Natural killer cell treated with Interleukin-12 subunit alpha and Interleukin-12 subunit beta and Interleukin-15 and Interleukin-18, amount 100 ng/mL, for 72 hours (primary cell): ENCODE data around the gene MATCAP1. TPM values are rescaled to one million over a fixed set of nuclear protein-coding genes. Genes with fewer than 3 reads are reported as not detected.
A peak's percentile ranks its signal among the peaks of the same experiment; 100 is the strongest.

Experiments used
- ATAC-seq, 2 donors: fragments of 150-1000 bp; cut with Tn5 transposase in 1 of 2; sonication (Bioruptor Pico), chemical (Tn5 transposase) in 1 of 2; 2 replicates each; pipeline ENCODE4 v1.10.0; 2021
- DNase-seq: peaks from one replicate; pipeline ENCODE4 v3.0.0; 2022; ENCODE audit warnings: low spot score
- H3K27ac Mint-ChIP-seq, 2 donors: 1 replicate in 1 of 2; 2 replicates in 1 of 2; pipeline ENCODE4 v1.8.0; 2022; ENCODE audit warnings: mixed read lengths in 2 of 2, mild to moderate bottlenecking in 1 of 2, moderate library complexity in 1 of 2
- H3K27me3 Mint-ChIP-seq, 2 donors: 1 replicate in 1 of 2; 2 replicates in 1 of 2; pipeline ENCODE4 v1.8.0; 2022; ENCODE audit warnings: mixed read lengths in 2 of 2
- H3K36me3 Mint-ChIP-seq: one replicate; pipeline ENCODE4 v1.8.0; 2022; ENCODE audit warnings: mixed read lengths
- H3K4me1 Mint-ChIP-seq, 2 donors: 1 replicate in 1 of 2; 2 replicates in 1 of 2; pipeline ENCODE4 v1.8.0; 2022; ENCODE audit warnings: low read depth in 2 of 2, mixed read lengths in 2 of 2, mild to moderate bottlenecking in 1 of 2
- H3K4me3 Mint-ChIP-seq: one replicate; pipeline ENCODE4 v1.8.0; 2022; ENCODE audit warnings: mixed read lengths
- H3K9me3 Mint-ChIP-seq: 2 replicates; pipeline ENCODE4 v1.8.0; 2022; ENCODE audit warnings: mixed read lengths
- total RNA-seq, 2 donors: library from RNA; stranded (reverse); gene quantifications; one replicate each; pipeline ENCODE4 v1.2.3, GENCODE V29; 2022

MATCAP1 gene
- total RNA-seq, 2 donors from 2014 or later: 33.2 to 33.8 TPM

- Mint-ChIP-seq H3K27me3 (peaks cover 27 to 38% of the 10 kb centered on the region in 2 donors), H3K4me3 (no peak overlapping the region), H3K9me3 (no peaks in the 10 kb centered on the region), H3K27ac (no peak overlapping the region), H3K4me1 (peaks cover 20 to 35% of the 10 kb centered on the region in 2 donors), H3K36me3 (no peaks in the 10 kb centered on the region)
- ATAC-seq (no peak), DNase-seq (no peak)
Measured at GRCh38 chr16:67167588-67167987, 16.2 kb downstream of the MATCAP1 start.

- H3K4me1 Mint-ChIP-seq: peaks cover 16 to 32% of the 10 kb centered on the region in 2 donors
- no peak overlapping the region for H3K4me3 Mint-ChIP-seq
Measured at GRCh38 chr16:67166598-67167168, 17.1 kb downstream of the MATCAP1 start.

GRCh38 chr16:67166110-67166547, 17.6 kb downstream of the MATCAP1 start:
- ATAC-seq: no peak
- Mint-ChIP-seq H3K36me3 (no peaks in the 10 kb centered on the region), H3K4me1 (peaks cover 12 to 28% of the 10 kb centered on the region in 2 donors), H3K4me3 (no peak overlapping the region), H3K27ac (no peak overlapping the region), H3K9me3 (no peaks in the 10 kb centered on the region), H3K27me3 (peaks cover 21 to 28% of the 10 kb centered on the region in 2 donors)
- no peak for DNase-seq

More at GRCh38 chr16:67166598-67167168, 17.1 kb downstream of the MATCAP1 start:
- ATAC-seq (no peak), DNase-seq (no peak)
- H3K27ac Mint-ChIP-seq: no peak overlapping the region
- H3K9me3 Mint-ChIP-seq: no peaks in the 10 kb centered on the region
- no peaks in the 10 kb centered on the region for H3K36me3 Mint-ChIP-seq
- H3K27me3 Mint-ChIP-seq: peaks cover 26 to 34% of the 10 kb centered on the region in 2 donors

- DNase-seq (no peak), ATAC-seq (no peak)
- Mint-ChIP-seq H3K36me3 (no peaks in the 10 kb centered on the region), H3K4me1 (peaks cover 11 to 30% of the 10 kb centered on the region in 2 donors), H3K27me3 (peaks cover 19 to 24% of the 10 kb centered on the region in 2 donors), H3K9me3 (no peaks in the 10 kb centered on the region), H3K27ac (no peak overlapping the region), H3K4me3 (peak overlapping the region; percentile 32)
Measured at GRCh38 chr16:67165121-67166078, 18.4 kb downstream of the MATCAP1 start.

- ATAC-seq (no peak), DNase-seq (no peak)
- no peaks in the 10 kb centered on the region for H3K9me3 Mint-ChIP-seq
- peak within 1 kb of the TSS; percentile 44 for H3K4me3 Mint-ChIP-seq
- peaks cover 16 to 18% of the 10 kb centered on the region in 2 donors for H3K27me3 Mint-ChIP-seq
- peaks cover 5 to 24% of the 10 kb centered on the region in 2 donors for H3K4me1 Mint-ChIP-seq
- H3K27ac Mint-ChIP-seq: no peak within 1 kb of the TSS
- H3K36me3 Mint-ChIP-seq: no peaks in the 10 kb centered on the region
Measured at GRCh38 chr16:67164599-67165061, 19.1 kb downstream of the MATCAP1 start, which contains the start of gene HSF4. HSF4 (plus strand) TSS chr16:67164745; CDS start chr16:67164812, 67 bp downstream.

GRCh38 chr16:67163999-67164558, 19.7 kb downstream of the MATCAP1 start:
- H3K9me3 Mint-ChIP-seq: no peaks in the 10 kb centered on the region
- ATAC-seq: no peak
- peak overlapping the region; percentile 44 for H3K4me3 Mint-ChIP-seq
- H3K36me3 Mint-ChIP-seq: no peaks in the 10 kb centered on the region
- H3K4me1 Mint-ChIP-seq: peaks cover 5 to 23% of the 10 kb centered on the region in 2 donors
- peaks cover 16 to 18% of the 10 kb centered on the region in 2 donors for H3K27me3 Mint-ChIP-seq
- no peak overlapping the region for H3K27ac Mint-ChIP-seq
- no peak for DNase-seq

GRCh38 chr16:67163164-67163998, 20.4 kb downstream of the MATCAP1 start:
- Mint-ChIP-seq H3K27ac (no peak overlapping the region), H3K4me1 (peaks cover 11 to 29% of the 10 kb centered on the region in 2 donors), H3K36me3 (no peaks in the 10 kb centered on the region), H3K4me3 (peak overlapping the region; percentile 44), H3K9me3 (no peaks in the 10 kb centered on the region), H3K27me3 (peaks cover 14 to 15% of the 10 kb centered on the region in 2 donors)
- ATAC-seq (no peak), DNase-seq (no peak)

GRCh38 chr16:67162506-67163163, 21.1 kb downstream of the MATCAP1 start:
- Mint-ChIP-seq H3K27ac (no peak overlapping the region), H3K9me3 (no peaks in the 10 kb centered on the region), H3K4me3 (no peak overlapping the region), H3K4me1 (peaks cover 18 to 36% of the 10 kb centered on the region in 2 donors), H3K36me3 (no peaks in the 10 kb centered on the region), H3K27me3 (peaks cover 9 to 12% of the 10 kb centered on the region in 2 donors)
- ATAC-seq (no peak), DNase-seq (no peak)

- H3K27me3 Mint-ChIP-seq: peaks cover 5 to 9% of the 10 kb centered on the region in 2 donors
- H3K4me3 Mint-ChIP-seq: no peak overlapping the region
- no peak for DNase-seq
- H3K9me3 Mint-ChIP-seq: no peaks in the 10 kb centered on the region
- no peak for ATAC-seq
- H3K4me1 Mint-ChIP-seq: peaks cover 27 to 45% of the 10 kb centered on the region in 2 donors
- H3K36me3 Mint-ChIP-seq: no peaks in the 10 kb centered on the region
- H3K27ac Mint-ChIP-seq: no peak overlapping the region
Measured at GRCh38 chr16:67161595-67162058, 22.1 kb downstream of the MATCAP1 start.

GRCh38 chr16:67158637-67159600, 24.8 kb downstream of the MATCAP1 start:
- Mint-ChIP-seq H3K9me3 (no peaks in the 10 kb centered on the region), H3K27ac (peak overlapping the region; percentile 98 to 99), H3K4me3 (peak overlapping the region; percentile 92), H3K27me3 (peaks cover 0 to 4% of the 10 kb centered on the region in 2 donors), H3K36me3 (no peaks in the 10 kb centered on the region), H3K4me1 (peaks cover 27 to 40% of the 10 kb centered on the region in 2 donors)
- ATAC-seq (peak; percentile 65 to 79), DNase-seq (peak; percentile 93)

GRCh38 chr16:67157892-67158635, 25.7 kb downstream of the MATCAP1 start:
- Mint-ChIP-seq H3K4me3 (peak overlapping the region; percentile 92), H3K9me3 (no peaks in the 10 kb centered on the region), H3K27ac (peak overlapping the region; percentile 98 to 99), H3K27me3 (peaks cover 1 to 6% of the 10 kb centered on the region in 2 donors), H3K36me3 (no peaks in the 10 kb centered on the region), H3K4me1 (peaks cover 30 to 46% of the 10 kb centered on the region in 2 donors)
- no peak for ATAC-seq
- DNase-seq: no peak
